Keratinocyte (primary cell): ENCODE data around the gene CCL7. TPM values are rescaled to one million over a fixed set of nuclear protein-coding genes. Genes with fewer than 3 reads are reported as not detected.

Source experiments
- DNase-seq: peaks from one replicate; pipeline ENCODE4 v3.0.0-alpha.2; 2011; ENCODE audit warnings: low read depth, missing footprints, low spot score
- FAIRE-seq: peaks from 2 replicates; lab custom pipeline; 2011; peaks lifted over from hg19 to GRCh38; lab: Jason Lieb, UNC
- H2AFZ ChIP-seq: 2 replicates; pipeline ENCODE4 v1.6.0; 2012; ENCODE audit warnings: low read length, control low read depth, inconsistent platforms; ENCODE audit not compliant: control insufficient read depth
- H3K27ac ChIP-seq: 2 replicates; pipeline ENCODE4 v1.5.1; 2011; ENCODE audit warnings: low read length; ENCODE audit not compliant: control insufficient read depth, insufficient read depth
- H3K27me3 ChIP-seq: 3 replicates; pipeline ENCODE4 v1.6.0; 2011; ENCODE audit warnings: low read length; ENCODE audit not compliant: control insufficient read depth, insufficient read depth; ENCODE audit errors: extremely low read depth
- H3K36me3 ChIP-seq, 2 experiments: 2 replicates in 1 of 2; 3 replicates in 1 of 2; pipeline ENCODE4 v1.5.1; 2011; ENCODE audit warnings: low read length in 2 of 2, mild to moderate bottlenecking in 1 of 2; ENCODE audit not compliant: control insufficient read depth in 2 of 2, insufficient read depth in 2 of 2; ENCODE audit errors: extremely low read depth in 1 of 2
- H3K4me1 ChIP-seq: 3 replicates; pipeline ENCODE4 v1.5.1; 2011; ENCODE audit warnings: low read length; ENCODE audit not compliant: control insufficient read depth, insufficient read depth; ENCODE audit errors: extremely low read depth
- H3K4me2 ChIP-seq: 3 replicates; pipeline ENCODE4 v1.6.0; 2011; ENCODE audit warnings: low read depth, low read length; ENCODE audit not compliant: control insufficient read depth, insufficient read depth; ENCODE audit errors: extremely low read depth
- H3K4me3 ChIP-seq, 3 experiments: fragments of 200-600 bp in 1 of 3; sonication (generic) in 1 of 3; 2 replicates in 2 of 3; 3 replicates in 1 of 3; pipeline ENCODE4 v1.5.1; 2011 to 2016; ENCODE audit warnings: low read length in 3 of 3, mild to moderate bottlenecking in 3 of 3, control low read depth in 2 of 3, inconsistent platforms in 1 of 3, low read depth in 1 of 3, mixed read lengths in 1 of 3, mixed run types in 1 of 3, moderate library complexity in 1 of 3; ENCODE audit not compliant: control insufficient read depth in 2 of 3, insufficient read depth in 2 of 3; ENCODE audit errors: extremely low read depth in 1 of 3
- H3K79me2 ChIP-seq: 2 replicates; pipeline ENCODE4 v1.6.0; 2012; ENCODE audit warnings: low read length; ENCODE audit not compliant: control insufficient read depth, insufficient read depth
- H3K9ac ChIP-seq: 3 replicates; pipeline ENCODE4 v1.6.0; 2011; ENCODE audit warnings: low read length; ENCODE audit not compliant: control insufficient read depth, insufficient read depth; ENCODE audit errors: extremely low read depth
- H3K9me1 ChIP-seq: 3 replicates; pipeline ENCODE4 v1.6.0; 2011; ENCODE audit warnings: low read length; ENCODE audit not compliant: control insufficient read depth, insufficient read depth; ENCODE audit errors: extremely low read depth
- H3K9me3 ChIP-seq: 2 replicates; pipeline ENCODE4 v1.5.1; 2012; ENCODE audit warnings: low read depth, low read length; ENCODE audit not compliant: control insufficient read depth
- H4K20me1 ChIP-seq: 3 replicates; pipeline ENCODE4 v1.6.0; 2011; ENCODE audit warnings: low read length; ENCODE audit not compliant: control insufficient read depth, insufficient read depth; ENCODE audit errors: extremely low read depth
- EZH2 ChIP-seq: IDR thresholded peaks from one replicate; pipeline ENCODE4 v1.6.1; 2012; ENCODE audit warnings: inconsistent platforms, mild to moderate bottlenecking, low read length, moderate library complexity
- dilution Hi-C: fragments of 300-500 bp; cut with MboI; formaldehyde crosslinking; loops from one replicate; pipeline ENCODE4 v1.7.0; 2020; ENCODE audit warnings: low sequenced_read_pairs; ENCODE audit not compliant: extremely low pct_ligation_motif_present
- polyA plus RNA-seq, 5 experiments: library from polyadenylated mRNA; depleted of rRNA in 3 of 5; stranded (reverse) in 3 of 5; stranded (forward) in 1 of 5; unstranded in 1 of 5; fragments of >200 nt; gene quantifications; 1 replicate in 1 of 5; 2 replicates in 3 of 5; 3 replicates in 1 of 5; pipeline versions ENCODE4 v1.2.1 to v1.2.3, GENCODE V29; 2011 to 2012; ENCODE audit warnings: missing spikeins in 2 of 5, low read depth in 1 of 5, low replicate concordance in 1 of 5
- TF ChIP-seq, protein P1 (sequence below), 3 experiments: IDR thresholded peaks in 1 of 3; conservative IDR thresholded peaks in 1 of 3; optimal IDR thresholded peaks in 1 of 3; 2 replicates in 2 of 3; 3 replicates in 1 of 3; pipeline versions ENCODE3 to v1.5.1; 2011; ENCODE audit warnings: low read length in 3 of 3, mild to moderate bottlenecking in 3 of 3, moderate library complexity in 2 of 3, control low read depth in 1 of 3, inconsistent platforms in 1 of 3; ENCODE audit not compliant: insufficient read depth in 2 of 3; ENCODE audit errors: extremely low read depth in 1 of 3

The CCL7 gene
- polyA plus RNA-seq, 1 donor (not counting 4 experiments of a cell fraction or from before 2014, with no cell fraction given) = not detected

DNA sequence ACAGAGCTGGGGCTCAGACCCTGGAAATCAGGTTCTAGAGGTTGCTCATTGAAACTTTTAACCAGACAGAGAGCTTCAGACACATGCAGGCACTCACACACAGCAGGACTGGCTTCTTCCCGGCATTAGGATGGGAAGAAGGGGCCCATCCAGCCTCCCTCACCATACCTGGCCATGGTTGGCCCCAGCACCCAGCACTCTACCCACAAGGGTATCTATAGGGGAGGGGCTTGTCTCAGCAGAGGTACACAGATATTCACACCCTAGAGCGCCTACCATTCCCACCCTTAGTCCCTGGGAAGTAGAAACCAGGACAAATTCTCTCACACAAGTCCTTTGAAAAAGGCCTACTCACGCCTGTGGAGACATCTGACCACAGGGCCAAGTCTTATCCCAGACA, 35.4 kb upstream of the CCL7 start:
- Histone ChIP-seq H3K9me3 (no peaks in the 10 kb centered on the region), H3K4me1 (no peaks in the 10 kb centered on the region), H3K27ac (no peak overlapping the region), H3K9me1 (no peaks in the 10 kb centered on the region), H2AFZ (no peak overlapping the region), H3K79me2 (no peaks in the 10 kb centered on the region), H3K9ac (no peak overlapping the region), H3K4me3 (no peak overlapping the region), H3K27me3 (no peaks in the 10 kb centered on the region), H3K4me2 (no peak overlapping the region), H3K36me3 (no peaks in the 10 kb centered on the region), H4K20me1 (no peaks in the 10 kb centered on the region)
- dilution Hi-C loops = no loop called here
- no peak for DNase-seq
- TF ChIP-seq EZH2 = no peak
- TF ChIP-seq, protein P1, sequence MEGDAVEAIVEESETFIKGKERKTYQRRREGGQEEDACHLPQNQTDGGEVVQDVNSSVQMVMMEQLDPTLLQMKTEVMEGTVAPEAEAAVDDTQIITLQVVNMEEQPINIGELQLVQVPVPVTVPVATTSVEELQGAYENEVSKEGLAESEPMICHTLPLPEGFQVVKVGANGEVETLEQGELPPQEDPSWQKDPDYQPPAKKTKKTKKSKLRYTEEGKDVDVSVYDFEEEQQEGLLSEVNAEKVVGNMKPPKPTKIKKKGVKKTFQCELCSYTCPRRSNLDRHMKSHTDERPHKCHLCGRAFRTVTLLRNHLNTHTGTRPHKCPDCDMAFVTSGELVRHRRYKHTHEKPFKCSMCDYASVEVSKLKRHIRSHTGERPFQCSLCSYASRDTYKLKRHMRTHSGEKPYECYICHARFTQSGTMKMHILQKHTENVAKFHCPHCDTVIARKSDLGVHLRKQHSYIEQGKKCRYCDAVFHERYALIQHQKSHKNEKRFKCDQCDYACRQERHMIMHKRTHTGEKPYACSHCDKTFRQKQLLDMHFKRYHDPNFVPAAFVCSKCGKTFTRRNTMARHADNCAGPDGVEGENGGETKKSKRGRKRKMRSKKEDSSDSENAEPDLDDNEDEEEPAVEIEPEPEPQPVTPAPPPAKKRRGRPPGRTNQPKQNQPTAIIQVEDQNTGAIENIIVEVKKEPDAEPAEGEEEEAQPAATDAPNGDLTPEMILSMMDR (optimal IDR thresholded peaks at IDR 0.05 in 1 of 3, IDR thresholded peaks at IDR 0.05 in 1 of 3, conservative IDR thresholded peaks at IDR 0.05 in 1 of 3; ENCODE audit: extremely low read depth in 1 of 3, insufficient read depth in 2 of 3, low read length in 3 of 3) = no peak
- no peak for FAIRE-seq

DNA sequence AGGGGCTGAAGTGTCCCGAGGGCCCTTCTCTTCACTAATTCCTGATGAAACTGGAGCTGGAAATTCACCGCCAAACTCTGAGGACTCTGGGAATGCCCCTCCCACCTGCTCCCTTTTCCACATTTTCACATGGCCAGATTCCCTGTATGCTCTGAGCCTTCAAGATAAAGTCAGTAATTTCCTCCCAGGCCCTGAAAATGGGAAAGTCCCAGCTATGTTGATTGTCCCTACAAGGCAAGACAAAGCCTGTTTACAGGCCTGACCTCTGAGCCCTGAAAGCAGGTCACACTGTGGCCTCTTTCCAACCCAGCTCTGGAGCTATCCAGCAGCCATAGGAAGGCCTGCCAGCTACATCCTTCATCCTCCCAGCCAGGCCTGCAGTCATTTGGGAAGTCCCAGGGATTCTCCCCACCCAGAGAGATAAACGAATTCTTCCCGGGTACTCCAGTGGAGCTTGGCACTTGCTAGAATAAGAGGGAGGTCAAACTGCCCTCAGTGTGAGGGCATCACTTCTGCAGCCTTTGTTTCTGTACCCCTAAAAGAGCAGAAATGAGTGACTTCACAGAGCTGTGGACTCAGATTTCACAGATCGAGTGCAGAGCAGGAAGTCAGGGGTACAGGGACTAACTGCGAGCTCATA, 34.5 kb upstream of the CCL7 start:
- Histone ChIP-seq H3K9ac (no peak overlapping the region), H3K79me2 (no peaks in the 10 kb centered on the region), H2AFZ (no peak overlapping the region), H3K36me3 (no peaks in the 10 kb centered on the region), H3K4me2 (no peak overlapping the region), H3K4me3 (no peak overlapping the region), H4K20me1 (no peaks in the 10 kb centered on the region), H3K4me1 (no peaks in the 10 kb centered on the region), H3K27ac (no peak overlapping the region), H3K9me1 (no peaks in the 10 kb centered on the region), H3K9me3 (no peaks in the 10 kb centered on the region), H3K27me3 (no peaks in the 10 kb centered on the region)
- TF ChIP-seq EZH2 = no peak
- TF ChIP-seq, protein P1 (optimal IDR thresholded peaks at IDR 0.05 in 1 of 3, IDR thresholded peaks at IDR 0.05 in 1 of 3, conservative IDR thresholded peaks at IDR 0.05 in 1 of 3; ENCODE audit: extremely low read depth in 1 of 3, insufficient read depth in 2 of 3, low read length in 3 of 3) = no peak
- FAIRE-seq (no peak), DNase-seq (no peak)
- dilution Hi-C loops = no loop called here
